ENCODE results near the gene SPINK1.
"Not testable (repeated sequence)": the region's sequence is repeated elsewhere in the genome, so short reads cannot be mapped to it uniquely, and the experiment has no call there.

Gene SPINK1

DNA sequence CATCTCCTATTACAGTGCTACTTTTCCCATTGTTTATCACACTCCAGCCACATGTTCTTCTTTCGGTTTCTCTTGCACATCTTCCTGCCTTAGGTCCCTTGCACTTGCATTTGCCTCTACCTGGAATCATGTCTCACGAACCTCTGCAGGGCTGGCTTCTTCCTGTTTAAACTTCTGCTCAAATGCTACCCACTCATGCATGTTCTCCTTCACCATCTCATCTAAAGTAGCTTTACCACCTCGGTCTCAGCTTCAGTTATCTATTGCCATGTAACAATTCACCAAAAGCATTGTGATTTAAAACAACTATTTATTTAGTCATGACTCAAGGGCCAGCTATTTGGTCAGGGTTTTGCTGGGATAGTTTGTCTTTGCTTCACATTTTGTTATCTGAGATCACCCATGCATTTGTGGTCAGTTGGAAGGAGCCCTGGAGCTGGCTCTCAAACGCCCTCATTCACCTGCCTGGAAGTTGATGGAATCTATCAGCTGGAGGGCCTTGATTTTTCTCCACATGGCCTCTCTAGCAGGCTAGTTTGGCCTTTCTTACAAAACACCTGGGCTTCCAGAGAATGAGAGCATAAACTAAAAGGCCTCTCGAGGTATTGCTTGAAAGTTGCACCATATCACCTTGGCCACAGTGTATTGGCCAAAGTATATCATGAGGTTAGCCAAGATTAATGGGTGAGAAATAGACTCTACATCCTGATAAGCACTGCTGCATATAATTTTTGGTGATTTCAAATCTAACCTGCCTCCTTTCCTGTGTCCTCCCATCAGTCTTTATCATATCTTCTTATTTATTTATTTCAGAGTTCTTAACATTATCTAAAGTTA, 21.4 kb downstream of the SPINK1 start:
- no peak for DNase-seq (ENCODE audit: low read depth in 2 of 2)

DNA sequence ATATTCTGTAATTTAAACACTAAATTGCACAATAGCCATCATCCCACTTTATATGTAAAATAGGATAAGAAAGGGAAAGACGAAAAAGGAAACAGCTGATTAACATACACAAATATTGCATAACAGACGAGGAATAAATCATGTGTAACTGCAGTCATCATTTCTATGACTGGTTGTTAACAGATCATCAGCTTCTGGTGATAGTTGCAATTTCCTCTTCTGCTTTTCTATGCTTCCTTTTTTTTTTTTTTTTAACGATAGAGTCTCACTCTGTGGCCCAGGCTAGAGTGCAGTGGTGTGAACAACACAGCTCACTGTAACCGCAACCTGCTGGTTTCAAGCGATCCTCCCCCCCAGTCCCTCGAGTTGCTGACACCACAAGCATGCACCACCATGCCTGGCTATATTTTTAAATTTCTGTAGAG, 26.4 kb downstream of the SPINK1 start:
- DNase-seq (ENCODE audit: low read depth in 2 of 2): no peak

DNA sequence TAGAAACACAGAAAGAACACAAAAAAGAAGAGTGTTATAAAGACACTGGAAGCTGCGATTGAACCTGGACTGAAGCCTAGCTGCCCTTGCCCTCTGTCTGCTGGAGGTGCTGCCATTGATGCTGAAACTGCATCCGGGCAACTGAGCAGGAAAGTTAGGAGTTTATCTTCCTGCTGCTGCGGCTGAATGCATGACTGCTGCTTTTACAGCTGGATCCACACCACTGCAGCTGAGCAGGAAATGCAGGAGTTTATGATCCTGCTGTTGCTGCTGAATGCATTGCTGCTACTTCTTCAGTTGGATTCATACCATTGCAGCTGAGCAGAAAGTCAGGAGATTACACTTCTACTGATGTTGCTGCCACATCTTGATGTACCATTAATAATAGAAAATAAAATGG, 27.1 kb downstream of the SPINK1 start:
- DNase-seq (ENCODE audit: low read depth in 2 of 2): no peak

DNA sequence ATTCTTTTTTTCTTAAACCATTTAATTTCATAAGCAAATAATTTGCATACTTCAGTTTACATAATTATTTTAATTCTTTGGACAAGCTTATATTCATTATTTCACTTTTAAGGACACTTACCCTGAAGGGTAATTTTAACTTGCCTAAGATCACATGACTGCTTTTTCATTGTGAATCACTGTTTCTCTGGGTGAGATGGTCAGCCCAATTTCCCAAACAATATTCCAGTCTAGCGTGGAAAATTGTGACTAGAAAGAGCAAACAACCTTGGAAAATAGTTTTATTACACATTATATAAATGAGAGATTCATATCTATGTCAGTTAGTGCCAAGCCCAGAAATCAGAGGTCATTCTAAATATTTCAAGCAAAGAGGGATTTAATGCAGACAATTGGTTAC, 27.5 kb downstream of the SPINK1 start:
- DNase-seq (ENCODE audit: low read depth in 2 of 2): no peak

DNA sequence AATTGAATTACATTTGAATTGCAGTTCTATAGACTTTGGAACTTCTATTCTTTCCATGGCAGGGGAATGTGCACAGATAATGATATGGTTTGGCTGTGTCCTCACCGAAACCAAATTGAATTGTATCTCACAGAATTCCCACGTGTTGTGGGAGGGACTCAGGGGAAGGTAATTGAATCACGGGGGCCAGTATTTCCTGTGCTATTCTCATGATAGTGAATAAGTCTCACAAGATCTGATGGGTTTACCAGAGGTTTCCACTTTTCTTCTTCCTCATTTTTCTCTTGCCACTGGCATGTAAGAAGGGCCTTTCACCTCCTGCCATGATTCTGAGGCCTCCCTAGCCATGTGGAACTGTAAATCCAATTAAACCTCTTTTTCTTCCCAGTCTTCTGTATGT, 28.3 kb downstream of the SPINK1 start:
- not testable (repeated sequence) for DNase-seq (ENCODE audit: low read depth in 2 of 2)

DNA sequence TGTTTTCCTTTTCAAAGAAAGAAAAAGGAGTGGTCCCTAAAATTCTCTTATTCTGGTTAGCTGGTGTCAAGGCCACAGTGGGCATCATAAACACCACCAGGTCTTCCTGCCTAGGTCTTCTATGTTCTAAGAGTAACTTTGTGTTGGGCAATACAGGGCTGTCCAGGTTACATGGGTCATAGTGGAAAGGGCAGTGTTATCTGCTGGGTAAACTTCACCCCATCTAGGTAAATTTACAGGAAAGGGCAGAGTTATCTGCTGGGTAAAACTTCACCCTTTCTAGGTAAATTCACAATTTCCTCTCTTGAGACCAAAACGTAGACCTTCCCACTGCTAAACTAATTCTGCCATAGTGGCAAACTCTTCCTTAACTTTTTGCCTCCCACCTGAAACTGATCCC, 30.0 kb downstream of the SPINK1 start:
- no peak for DNase-seq (ENCODE audit: low read depth in 2 of 2)

DNA sequence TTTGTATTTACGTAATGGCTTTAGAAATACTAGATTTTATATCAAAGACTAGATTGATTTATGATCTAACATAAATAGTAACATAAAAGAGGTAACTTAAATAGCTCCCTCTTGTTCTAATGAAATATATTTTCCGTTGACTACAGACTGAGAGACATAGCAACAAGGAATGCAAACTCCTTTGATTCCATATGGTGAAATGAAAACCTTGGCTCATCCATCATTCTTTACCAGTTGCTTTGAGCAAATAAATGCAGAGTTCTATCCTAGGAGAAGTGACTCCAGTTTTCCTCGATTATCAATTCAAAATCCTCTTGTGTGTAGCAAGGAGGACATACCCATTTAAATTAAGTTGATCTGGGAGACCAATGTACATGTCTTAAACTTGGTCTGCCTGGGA, 31.0 kb downstream of the SPINK1 start:
- DNase-seq (ENCODE audit: low read depth in 2 of 2): no peak

DNA sequence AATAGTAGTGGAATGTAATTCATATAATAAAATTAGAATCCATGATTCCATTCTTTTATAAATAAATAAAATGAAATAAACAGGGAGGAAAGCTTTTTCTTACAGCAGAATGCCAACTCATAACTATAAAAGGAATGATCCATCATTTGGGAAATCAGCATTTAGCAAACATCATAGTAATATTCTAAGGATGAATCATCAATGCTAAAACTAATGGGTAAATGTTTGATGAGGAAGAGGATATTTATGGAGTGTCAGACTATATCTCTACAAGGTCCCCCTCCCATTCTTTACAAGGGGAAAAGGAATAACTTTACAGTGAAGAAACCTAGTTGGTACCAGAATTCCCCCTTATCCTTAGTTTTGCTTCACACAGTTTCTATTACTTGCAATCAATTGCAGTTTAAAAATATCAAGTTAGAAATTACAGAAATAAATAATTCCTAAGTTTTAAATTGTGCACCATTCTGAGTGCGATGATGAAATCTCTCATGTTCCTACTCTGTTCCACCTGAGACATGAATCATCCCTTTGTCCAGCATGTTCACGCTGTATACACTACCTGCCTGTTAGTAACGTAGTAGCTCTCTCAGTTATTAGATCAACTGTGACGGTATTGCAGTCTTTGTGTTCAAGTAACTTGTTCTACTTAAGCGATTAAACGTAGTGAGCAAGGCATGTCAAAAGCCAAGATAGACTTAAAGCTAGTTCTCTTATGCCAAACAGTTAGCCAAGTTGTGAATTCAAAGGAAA, 34.7 kb downstream of the SPINK1 start:
- no peak for DNase-seq (ENCODE audit: low read depth in 2 of 2)

DNA sequence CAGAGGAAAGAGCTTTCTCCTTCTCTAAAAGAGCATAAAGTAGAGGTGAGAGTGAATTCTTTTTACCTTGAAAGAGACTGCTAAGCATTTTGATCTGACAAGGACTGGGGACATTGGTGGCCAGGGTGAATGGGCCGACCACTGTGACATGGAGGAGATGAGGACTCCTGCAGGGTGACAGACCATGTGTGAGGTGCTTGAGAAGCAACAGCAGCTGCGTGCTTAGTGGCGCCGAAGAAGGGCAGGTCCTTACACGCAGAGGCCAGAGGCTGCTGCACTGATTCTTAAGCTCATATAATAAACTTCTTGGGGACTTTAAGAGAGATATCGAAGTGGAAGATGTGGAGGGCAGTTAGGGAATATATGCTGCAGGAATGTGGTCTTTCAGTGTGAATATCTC, 40.3 kb downstream of the SPINK1 start:
- DNase-seq (ENCODE audit: low read depth in 2 of 2): no peak

DNA sequence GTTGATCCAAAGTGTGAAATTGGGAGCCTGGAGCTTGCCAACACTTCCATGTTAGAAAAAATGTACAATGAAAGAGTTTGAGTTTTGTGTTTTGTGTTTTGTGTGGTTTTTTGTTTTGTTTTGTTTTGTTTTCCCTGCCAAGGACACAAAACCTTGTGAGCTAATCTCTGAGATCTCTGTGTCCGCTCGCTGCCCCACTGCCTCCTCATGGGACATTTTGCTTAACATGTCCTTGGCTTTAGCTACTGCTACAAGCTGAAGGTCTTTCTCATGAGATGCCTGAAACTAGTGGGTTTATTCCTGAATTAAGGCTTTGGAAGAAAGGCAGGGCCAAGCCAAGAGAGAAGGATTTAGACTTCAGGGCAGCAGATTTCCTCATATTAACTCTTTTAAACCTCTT, 41.7 kb downstream of the SPINK1 start:
- no peak for DNase-seq (ENCODE audit: low read depth in 2 of 2)

DNA sequence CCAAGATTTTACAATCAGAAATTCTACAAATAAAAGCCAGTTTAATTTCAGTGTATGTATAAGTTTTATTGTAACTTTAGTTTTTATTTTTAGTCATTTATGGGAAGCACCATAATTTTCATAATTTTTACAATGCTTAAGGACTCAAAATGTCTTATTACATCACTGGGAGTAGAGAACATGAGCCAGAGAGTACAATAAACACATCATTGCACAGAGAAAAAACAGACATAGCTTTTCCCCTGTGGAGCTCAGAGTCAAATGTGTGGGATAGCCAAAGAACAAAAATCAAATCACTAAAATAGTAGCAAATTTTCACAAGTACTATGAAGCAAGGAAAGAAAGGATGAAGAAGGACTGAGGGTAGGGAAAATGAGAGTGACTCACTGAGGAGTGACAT, 43.4 kb downstream of the SPINK1 start:
- no peak for DNase-seq (ENCODE audit: low read depth in 2 of 2)

DNA sequence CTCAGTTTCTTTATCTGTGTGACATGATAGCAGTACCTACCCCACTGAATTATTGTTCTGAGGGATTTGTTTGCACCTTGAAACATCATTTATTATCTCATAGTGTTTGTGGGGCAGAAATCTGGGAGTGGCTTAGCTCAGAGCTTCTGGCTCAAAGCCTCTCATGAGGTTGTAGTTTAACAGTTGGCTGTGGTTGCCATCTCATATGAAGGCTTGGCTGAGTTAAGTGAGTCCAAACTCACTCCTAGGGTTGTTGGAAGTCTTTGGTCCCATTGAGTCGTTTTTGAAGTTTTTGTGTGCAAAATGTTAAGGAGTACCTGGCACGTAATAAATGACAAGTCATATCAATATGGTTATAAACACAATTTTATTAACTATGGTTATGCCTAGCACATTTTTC, 45.3 kb downstream of the SPINK1 start:
- no peak for DNase-seq (ENCODE audit: low read depth in 2 of 2)

DNA sequence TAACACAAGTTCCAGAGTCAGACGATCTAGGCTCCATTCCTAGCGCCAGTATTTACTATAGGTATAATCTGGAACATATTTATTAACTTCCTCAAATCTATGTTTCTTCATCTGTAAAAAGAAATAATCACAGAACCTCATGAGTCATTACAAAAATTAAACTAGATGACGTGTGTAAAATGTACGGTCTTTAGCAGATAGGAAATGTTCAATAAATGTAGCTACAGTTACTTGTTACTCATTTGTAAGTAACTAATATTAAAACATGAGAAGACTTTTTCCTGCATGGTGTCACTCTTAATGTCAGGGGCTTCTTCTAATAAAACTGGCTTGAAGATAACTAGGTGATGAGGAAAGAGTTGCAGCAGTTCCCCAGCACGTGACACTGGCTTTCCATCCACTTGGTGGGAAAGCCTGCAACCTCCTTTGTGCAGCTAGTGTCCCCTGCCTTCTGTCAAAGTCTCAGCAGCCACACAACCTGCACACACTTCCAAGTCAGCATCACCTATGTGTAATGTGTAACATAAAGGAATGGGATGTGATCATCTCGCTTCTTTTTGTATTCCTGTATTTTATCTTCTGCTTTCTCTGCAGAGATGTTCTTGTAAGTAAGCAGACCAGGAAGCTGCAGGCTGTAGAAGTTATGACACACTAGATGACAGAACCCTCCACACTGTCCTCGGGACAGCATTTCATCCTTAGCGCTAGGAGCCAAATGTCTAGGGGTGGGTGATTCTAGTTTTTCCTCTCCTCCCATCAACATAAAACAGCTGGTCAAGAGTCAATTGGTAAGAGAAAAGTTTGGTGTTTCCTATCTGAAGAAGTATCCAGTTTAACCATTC, 47.1 kb downstream of the SPINK1 start:
- DNase-seq (ENCODE audit: low read depth in 2 of 2): no peak

DNA sequence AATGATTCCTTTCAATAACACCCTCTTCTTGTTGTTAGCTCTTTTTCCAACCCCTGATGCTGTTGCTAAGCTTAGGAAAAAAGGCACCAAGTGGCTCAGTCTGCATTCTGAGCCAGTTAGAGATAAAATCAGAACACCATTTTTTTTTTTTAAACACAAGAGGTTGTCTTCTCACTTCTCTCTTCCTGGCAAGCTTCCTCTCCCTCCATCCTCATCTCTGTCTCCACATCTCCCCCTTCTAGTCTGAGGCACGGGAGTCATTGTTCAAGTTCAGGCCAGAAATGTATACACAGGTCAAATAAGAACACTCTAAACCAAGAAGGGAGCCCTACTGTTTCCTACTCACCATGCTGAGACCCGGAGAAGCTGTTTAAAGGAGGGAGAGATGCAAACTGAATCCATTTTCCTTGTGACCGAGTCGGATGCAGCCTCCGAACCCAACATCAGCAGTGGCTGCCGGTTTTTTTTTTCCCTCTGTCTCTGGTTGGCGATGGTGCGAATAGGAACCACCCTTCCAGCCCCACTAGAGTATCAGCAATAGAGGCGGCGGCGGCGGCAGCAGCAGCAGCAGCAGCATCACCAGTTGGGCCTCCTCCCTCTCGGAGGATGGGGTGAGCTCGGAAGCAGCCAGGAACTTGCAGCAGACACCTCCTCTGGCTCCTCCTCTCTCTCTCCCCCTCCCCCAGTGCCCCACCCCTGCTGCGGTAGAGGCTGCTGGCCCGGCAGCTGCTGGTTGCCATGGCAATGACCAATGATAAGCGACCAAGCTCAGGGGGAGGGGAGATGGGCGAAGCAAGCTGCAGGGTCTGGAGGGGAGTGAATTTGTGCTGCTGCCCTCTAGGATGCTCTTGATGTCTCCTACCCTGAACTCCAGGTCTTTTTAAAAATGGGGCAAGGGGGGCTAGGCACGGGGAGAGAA, 49.1 kb downstream of the SPINK1 start, which contains the start of gene JAKMIP2:
JAKMIP2 (minus strand) TSS at position 619 of the 919 bp plus-strand sequence. CDS start 110,922 bp downstream, outside the sequence.
- peak; percentile 74 to 82 for DNase-seq (ENCODE audit: low read depth in 2 of 2)

DNA sequence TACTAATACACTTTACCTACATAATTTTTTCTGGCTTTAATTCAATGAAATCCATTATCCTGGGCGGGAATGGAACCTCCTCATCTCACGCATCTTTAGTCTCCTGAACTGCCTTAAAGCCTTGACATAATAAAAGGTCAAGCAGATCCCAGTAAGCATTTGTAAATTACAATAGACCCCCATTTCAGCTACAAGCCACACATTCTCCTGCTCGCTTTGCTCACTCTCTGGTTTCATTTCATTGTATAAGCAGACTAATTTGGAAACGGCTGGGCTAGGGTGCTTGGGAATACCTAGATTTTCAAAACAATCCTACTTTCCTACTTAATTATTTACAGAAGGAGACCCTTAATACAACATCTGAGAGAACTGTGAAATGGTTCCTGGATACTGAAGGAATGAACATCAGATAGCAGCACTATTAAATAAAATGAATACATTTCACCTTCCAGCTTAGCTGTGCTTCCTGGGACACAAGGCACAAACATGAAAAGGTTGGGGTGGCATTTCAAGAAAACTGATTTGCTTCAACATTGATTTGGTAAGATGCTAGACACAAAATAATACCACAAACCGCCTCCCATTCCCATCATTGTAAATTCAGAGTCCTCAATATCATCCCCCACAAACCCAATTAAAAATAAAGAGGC, 50.4 kb downstream of the SPINK1 start:
- DNase-seq (ENCODE audit: low read depth in 2 of 2): no peak

DNA sequence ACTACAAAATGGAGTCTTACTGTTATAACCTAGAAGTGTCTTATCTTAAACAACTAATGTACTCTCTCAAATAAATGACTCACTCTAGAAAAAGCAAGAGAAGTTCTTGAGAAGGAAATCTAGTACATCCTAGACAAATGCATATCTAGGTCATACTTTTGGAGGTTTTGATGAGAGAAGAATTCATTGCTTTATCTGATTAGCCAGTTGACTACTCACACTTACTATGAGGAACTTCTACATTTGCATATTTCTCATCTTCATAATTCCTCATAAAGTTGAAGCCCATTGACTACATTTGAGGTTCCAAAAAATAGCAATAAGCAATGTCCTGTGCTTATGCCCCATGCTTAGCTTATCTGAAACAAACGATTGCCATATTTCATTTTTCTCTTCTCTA, 51.8 kb downstream of the SPINK1 start:
- no peak for DNase-seq (ENCODE audit: low read depth in 2 of 2)

DNA sequence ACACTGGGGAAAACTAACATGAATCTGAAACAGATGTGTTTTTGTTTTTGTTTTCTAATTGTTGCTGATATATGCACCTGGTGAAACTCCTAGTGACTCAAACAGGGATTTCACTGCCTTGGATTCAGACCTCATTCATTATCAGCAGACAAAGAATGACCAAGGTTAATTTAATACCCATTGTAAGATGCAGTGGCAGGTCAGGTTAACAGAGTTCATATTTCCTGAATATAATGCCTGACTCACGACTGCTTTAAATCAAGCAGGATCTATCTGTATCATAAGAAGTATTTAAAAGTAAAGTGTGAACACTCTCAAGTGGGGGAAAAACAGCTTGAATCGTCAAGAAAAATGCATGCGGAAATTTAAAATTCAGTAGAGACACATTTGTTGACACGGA, 54.5 kb downstream of the SPINK1 start:
- no peak for DNase-seq (ENCODE audit: low read depth in 2 of 2)
